Type B pancreatic cell (in vitro differentiated cells): Measurements from ENCODE around the gene USP51. TPM values are rescaled to one million over a fixed set of nuclear protein-coding genes. Genes with fewer than 3 reads are reported as not detected.

Experiments used
- microRNA-seq: library from miRNA; unstranded; fragments of <30 nt; microRNA quantifications from one replicate; pipeline ENCODE4, GENCODE V29; 2020
- total RNA-seq: library from RNA; stranded (reverse); gene quantifications from 2 replicates; pipeline ENCODE4 v1.2.1, GENCODE V29; 2021; ENCODE audit warnings: low replicate concordance

Gene USP51
- total RNA-seq, 1 donor from 2014 or later: 8.9 TPM

Small RNA genes lying within 50 kb of the gene (microRNA-seq; reads per million reads assigned to microRNA genes)
- gene MIR4536-1: not detected
- not detected for gene MIR4536-2

Other genes with a start within 250 kb of the USP51 start
- not detected in 2 replicates for gene PAGE3, start 224.9 kb downstream of the USP51 start, total RNA-seq
- gene MAGEH1, start 37.7 kb downstream of the USP51 start, total RNA-seq: 37.7 and 38.3 TPM in 2 replicates
- not detected in 2 replicates for gene FOXR2, start 133.6 kb upstream of the USP51 start, total RNA-seq
- gene RRAGB, start 227.9 kb upstream of the USP51 start, total RNA-seq: 18.8 and 19.6 TPM in 2 replicates